ENCODE data around the gene EPAS1.

The EPAS1 gene

GRCh38 chr2:46284260-46284659, 12.9 kb upstream of the EPAS1 start:
- Histone ChIP-seq H3K4me1 (no peaks in the 10 kb centered on the region), H3K4me3 (ENCODE audit: low read depth, low read length) (no peak overlapping the region), H3K27me3 (no peaks in the 10 kb centered on the region), H3K36me3 (no peaks in the 10 kb centered on the region), H3K9me3 (no peaks in the 10 kb centered on the region)
- DNase-seq = no peak
- TF ChIP-seq, protein P1, sequence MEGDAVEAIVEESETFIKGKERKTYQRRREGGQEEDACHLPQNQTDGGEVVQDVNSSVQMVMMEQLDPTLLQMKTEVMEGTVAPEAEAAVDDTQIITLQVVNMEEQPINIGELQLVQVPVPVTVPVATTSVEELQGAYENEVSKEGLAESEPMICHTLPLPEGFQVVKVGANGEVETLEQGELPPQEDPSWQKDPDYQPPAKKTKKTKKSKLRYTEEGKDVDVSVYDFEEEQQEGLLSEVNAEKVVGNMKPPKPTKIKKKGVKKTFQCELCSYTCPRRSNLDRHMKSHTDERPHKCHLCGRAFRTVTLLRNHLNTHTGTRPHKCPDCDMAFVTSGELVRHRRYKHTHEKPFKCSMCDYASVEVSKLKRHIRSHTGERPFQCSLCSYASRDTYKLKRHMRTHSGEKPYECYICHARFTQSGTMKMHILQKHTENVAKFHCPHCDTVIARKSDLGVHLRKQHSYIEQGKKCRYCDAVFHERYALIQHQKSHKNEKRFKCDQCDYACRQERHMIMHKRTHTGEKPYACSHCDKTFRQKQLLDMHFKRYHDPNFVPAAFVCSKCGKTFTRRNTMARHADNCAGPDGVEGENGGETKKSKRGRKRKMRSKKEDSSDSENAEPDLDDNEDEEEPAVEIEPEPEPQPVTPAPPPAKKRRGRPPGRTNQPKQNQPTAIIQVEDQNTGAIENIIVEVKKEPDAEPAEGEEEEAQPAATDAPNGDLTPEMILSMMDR (IDR thresholded peaks at IDR 0.05; ENCODE audit: low read depth, low read length) = no peak

DNA sequence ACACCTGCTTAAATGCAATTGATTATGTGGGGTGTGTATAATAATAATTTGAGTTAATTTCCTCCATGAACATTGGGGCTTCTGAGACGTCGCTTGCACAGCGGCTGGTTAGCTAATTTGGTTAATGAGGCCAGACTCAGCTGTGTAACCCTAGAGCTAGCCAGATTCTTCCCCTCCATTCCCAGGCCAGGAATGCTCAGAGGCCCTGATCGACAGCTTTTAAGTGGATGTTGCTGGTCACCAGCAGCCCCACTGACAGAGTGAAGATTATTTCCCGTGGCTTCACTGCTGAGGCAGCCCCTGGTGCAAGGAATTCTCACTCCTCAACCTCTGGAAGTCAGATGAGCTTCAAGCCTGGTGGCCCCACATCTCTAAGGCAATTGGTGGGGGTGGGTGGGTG, 12.4 kb upstream of the EPAS1 start:
- Histone ChIP-seq H3K9me3 (no peaks in the 10 kb centered on the region), H3K4me1 (no peaks in the 10 kb centered on the region), H3K27me3 (no peaks in the 10 kb centered on the region), H3K36me3 (no peaks in the 10 kb centered on the region), H3K4me3 (ENCODE audit: low read depth, low read length) (no peak overlapping the region)
- TF ChIP-seq, protein P1 (IDR thresholded peaks at IDR 0.05; ENCODE audit: low read depth, low read length) = no peak
- no peak for DNase-seq

DNA sequence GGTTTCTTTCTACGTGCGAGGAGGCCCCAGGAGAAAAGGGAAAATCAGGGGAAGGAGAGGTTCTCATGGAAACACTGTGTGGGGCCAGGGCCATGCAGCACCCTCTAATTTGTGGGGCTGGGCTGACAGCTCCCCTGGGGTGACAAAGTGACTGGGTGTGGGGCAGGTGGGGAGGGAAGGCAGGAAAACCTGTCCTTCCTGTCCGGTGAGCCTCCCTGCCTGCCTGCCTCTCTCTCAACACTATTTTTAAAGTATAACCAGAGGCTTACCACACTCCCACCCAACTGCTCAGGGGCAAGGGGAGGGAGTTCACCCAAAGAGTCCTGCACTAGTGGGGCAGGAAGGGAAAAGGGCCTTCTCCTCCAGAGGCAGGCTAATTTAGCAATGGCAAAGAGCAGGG, 10.5 kb upstream of the EPAS1 start:
- H3K4me1 ChIP-seq = no peaks in the 10 kb centered on the region
- no peaks in the 10 kb centered on the region for H3K27me3 ChIP-seq
- DNase-seq = no peak
- TF ChIP-seq, protein P1 (IDR thresholded peaks at IDR 0.05; ENCODE audit: low read depth, low read length) = no peak
- H3K9me3 ChIP-seq = no peaks in the 10 kb centered on the region
- H3K4me3 ChIP-seq (ENCODE audit: low read depth, low read length) = no peak overlapping the region
- H3K36me3 ChIP-seq = no peaks in the 10 kb centered on the region

DNA sequence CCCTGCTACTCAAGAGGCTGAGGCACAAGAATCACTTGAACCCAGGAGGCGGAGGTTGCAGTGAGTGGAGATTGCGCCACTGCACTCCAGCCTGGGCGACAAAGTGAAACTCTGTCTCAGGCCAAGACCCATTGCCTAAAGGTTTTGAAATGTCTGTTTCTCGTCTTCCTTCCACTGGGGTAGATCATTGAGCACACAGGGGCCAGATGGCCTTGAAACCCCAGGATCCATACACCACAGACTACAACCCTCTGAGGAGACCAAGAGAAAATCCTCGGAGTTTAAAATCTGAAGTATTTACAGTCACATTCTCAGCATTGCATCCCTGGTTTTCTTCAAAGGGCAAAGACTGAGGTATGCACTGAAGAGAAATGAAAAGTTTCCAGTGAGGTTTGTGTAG, 7.1 kb upstream of the EPAS1 start:
- H3K27me3 ChIP-seq = peaks cover under 1% of the 10 kb centered on the region; the same call in 1 of the 2 replicates
- no peaks in the 10 kb centered on the region for H3K4me1 ChIP-seq
- H3K4me3 ChIP-seq (ENCODE audit: low read depth, low read length) = no peak overlapping the region
- no peaks in the 10 kb centered on the region for H3K36me3 ChIP-seq
- H3K9me3 ChIP-seq = no peaks in the 10 kb centered on the region
- no peak for DNase-seq
- TF ChIP-seq, protein P1 (IDR thresholded peaks at IDR 0.05; ENCODE audit: low read depth, low read length) = no peak

DNA sequence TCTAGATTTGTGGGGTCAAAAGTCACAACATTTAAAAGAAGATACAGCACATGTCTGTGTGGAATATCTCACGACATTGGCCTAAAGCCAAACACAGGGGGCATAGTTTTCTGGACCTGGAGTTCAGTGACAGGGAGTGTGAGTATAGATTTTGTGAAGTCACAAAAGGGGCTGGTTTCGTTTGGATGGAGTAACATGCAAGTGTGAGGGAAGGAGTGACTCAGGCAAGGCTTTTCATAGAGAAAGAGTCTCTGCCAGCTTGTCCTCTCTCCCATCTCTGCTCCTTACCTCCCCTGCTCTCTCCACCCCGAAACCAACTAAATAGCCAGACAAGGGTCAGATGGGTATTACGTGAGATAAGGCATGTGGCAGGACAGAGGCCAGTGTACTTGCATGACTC, 3.7 kb upstream of the EPAS1 start:
- no peak for DNase-seq
- TF ChIP-seq, protein P1 (IDR thresholded peaks at IDR 0.05; ENCODE audit: low read depth, low read length) = no peak
- Histone ChIP-seq H3K27me3 (peaks cover 28% of the 10 kb centered on the region), H3K4me3 (ENCODE audit: low read depth, low read length) (no peak overlapping the region), H3K36me3 (no peaks in the 10 kb centered on the region), H3K4me1 (no peaks in the 10 kb centered on the region), H3K9me3 (no peaks in the 10 kb centered on the region)

DNA sequence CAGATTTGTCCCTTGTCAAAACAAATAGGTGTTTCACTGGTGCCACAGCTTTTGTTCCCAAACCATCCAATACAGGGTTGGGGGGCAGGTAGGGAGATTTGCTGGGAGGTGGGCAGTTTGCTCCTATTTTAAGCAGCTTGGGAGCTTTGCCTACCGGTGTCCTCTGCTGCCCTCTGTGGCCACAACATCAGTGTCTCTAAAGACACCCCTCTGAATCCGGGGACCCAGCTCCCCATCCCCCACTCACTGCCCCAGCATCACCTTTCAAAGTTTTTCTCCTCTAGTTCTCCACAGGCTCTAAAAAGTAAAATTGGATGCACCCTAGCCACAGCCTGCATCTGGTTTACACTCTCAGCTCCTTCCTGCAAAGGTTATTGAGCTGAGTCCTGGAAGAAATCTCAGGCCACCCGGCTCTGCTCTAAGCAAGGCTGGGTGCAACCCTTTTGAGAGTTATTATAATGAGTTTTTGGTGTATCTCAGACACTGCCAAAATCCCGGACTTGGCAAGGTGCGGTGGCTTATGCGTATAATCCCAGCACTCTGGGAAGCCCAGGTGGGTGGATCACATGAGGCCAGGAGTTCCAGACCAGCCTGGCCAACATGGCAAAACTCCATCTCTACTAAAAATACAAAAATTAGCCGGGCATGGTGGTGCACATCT, 2.9 kb upstream of the EPAS1 start:
- peak; percentile 46 for DNase-seq
- Histone ChIP-seq H3K4me3 (ENCODE audit: low read depth, low read length) (no peak overlapping the region), H3K9me3 (no peaks in the 10 kb centered on the region), H3K36me3 (no peaks in the 10 kb centered on the region), H3K27me3 (peaks cover 36% of the 10 kb centered on the region), H3K4me1 (peaks cover 1% of the 10 kb centered on the region; the same call in 1 of the 2 replicates)
- TF ChIP-seq, protein P1 (IDR thresholded peaks at IDR 0.05; ENCODE audit: low read depth, low read length) = peak; percentile 58
